Hepatocyte (in vitro differentiated cells): ENCODE measurements around the gene STK4. TPM values are rescaled to one million over a fixed set of nuclear protein-coding genes. Genes with fewer than 3 reads are reported as not detected.

Source experiments
- DNase-seq: peaks from one replicate; pipeline ENCODE4 v3.0.0-alpha.2; 2016; ENCODE audit warnings: low spot score
- H2AFZ ChIP-seq: fragments of 200-600 bp; sonication (generic); 2 replicates; pipeline ENCODE4 v1.6.0; 2016; ENCODE audit warnings: antibody characterized with exemption, mild to moderate bottlenecking
- H3K27ac ChIP-seq: fragments of 200-600 bp; sonication (generic); 2 replicates; pipeline ENCODE4 v1.5.1; 2016; ENCODE audit warnings: mild to moderate bottlenecking
- H3K27me3 ChIP-seq: fragments of 200-600 bp; sonication (generic); 2 replicates; pipeline ENCODE4 v1.6.1; 2016
- H3K36me3 ChIP-seq: fragments of 200-600 bp; sonication (generic); replicated peaks from 2 replicates; pipeline ENCODE4 v1.5.1; 2016; ENCODE audit warnings: low read depth; ENCODE audit not compliant: insufficient read depth
- H3K4me1 ChIP-seq: fragments of 200-600 bp; sonication (generic); 2 replicates; pipeline ENCODE4 v1.5.1; 2016; ENCODE audit warnings: mild to moderate bottlenecking, moderate library complexity; ENCODE audit not compliant: insufficient read depth
- H3K4me2 ChIP-seq: fragments of 200-600 bp; sonication (generic); 2 replicates; pipeline ENCODE4 v1.6.0; 2016
- H3K4me3 ChIP-seq: fragments of 200-600 bp; sonication (generic); 2 replicates; pipeline ENCODE4 v1.5.1; 2016; ENCODE audit warnings: mild to moderate bottlenecking
- H3K79me2 ChIP-seq: fragments of 200-600 bp; sonication (generic); 2 replicates; pipeline ENCODE4 v1.6.0; 2017; ENCODE audit warnings: mild to moderate bottlenecking
- H3K9me2 ChIP-seq: fragments of 200-600 bp; sonication (generic); replicated peaks from 2 replicates; pipeline ENCODE4 v1.6.0; 2017; ENCODE audit warnings: mild to moderate bottlenecking; ENCODE audit not compliant: insufficient read depth
- H3K9me3 ChIP-seq: fragments of 200-600 bp; sonication (generic); 2 replicates; pipeline ENCODE4 v1.5.1; 2016; ENCODE audit warnings: low read depth, mild to moderate bottlenecking
- H4K20me1 ChIP-seq: fragments of 200-600 bp; sonication (generic); 2 replicates; pipeline ENCODE4 v1.6.0; 2016; ENCODE audit warnings: mild to moderate bottlenecking; ENCODE audit not compliant: insufficient read depth, poor library complexity, severe bottlenecking
- CTCF ChIP-seq: fragments of 200-600 bp; sonication (generic); IDR thresholded peaks from 2 replicates; pipeline ENCODE4 v1.5.1; 2016; ENCODE audit warnings: antibody characterized with exemption, mild to moderate bottlenecking; ENCODE audit not compliant: poor library complexity
- EZH2 ChIP-seq: fragments of 200-600 bp; sonication (generic); IDR thresholded peaks from 2 replicates; pipeline ENCODE4 v1.6.1; 2016; ENCODE audit warnings: antibody characterized with exemption, mild to moderate bottlenecking, borderline replicate concordance
- EZH2phosphoT487 ChIP-seq: fragments of 200-600 bp; sonication (generic); IDR thresholded peaks from one replicate; pipeline ENCODE4 v1.6.1; 2018; ENCODE audit warnings: antibody characterized with exemption, mild to moderate bottlenecking, low read depth, moderate library complexity; ENCODE audit not compliant: unreplicated experiment, severe bottlenecking
- WGBS: methylation state at CpG from one replicate; pipeline ENCODE4 v1.1.6; 2016; ENCODE audit warnings: low lambda C conversion rate; ENCODE audit errors: missing lambda C conversion rate; 5-methylcytosine and 5-hydroxymethylcytosine counted together
- polyA plus RNA-seq: library from polyadenylated mRNA; unstranded; fragments of >200 nt; fragmentation: Nextera tagmentation; extraction: Ambion mirVana; gene quantifications from 2 replicates; pipeline ENCODE4 v1.2.1, GENCODE V29; 2016
- total RNA-seq: library from RNA; depleted of rRNA; stranded (reverse); fragments of >200 nt; gene quantifications from 2 replicates; pipeline ENCODE4 v1.2.3, GENCODE V29; 2014

The STK4 gene
- total and polyA plus RNA-seq, 2 experiments from 2014 or later: 11.4 to 16.5 TPM

DNA sequence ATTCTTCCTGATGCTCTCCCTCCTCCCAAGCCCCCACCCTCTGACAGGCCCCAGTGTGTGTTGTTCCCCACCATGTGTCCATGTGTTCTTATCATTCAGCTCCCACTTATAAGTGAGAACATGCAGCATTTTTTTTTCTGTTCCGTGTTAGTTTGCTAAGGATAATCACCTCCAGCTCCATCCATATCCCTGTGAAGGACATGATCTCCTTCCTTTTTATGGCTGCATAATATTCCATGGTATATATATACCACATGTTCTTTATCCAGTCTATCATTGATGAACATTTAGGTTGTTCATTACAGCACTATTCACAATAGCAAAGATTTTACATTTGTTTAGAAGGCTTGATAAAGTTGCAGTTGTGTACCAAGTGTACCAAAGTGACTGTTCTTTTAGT is 76.7 kb downstream of the STK4 start:
- no peaks in the 10 kb centered on the region for H4K20me1 ChIP-seq
- no peaks in the 10 kb centered on the region for H3K79me2 ChIP-seq
- peaks cover 7% of the 10 kb centered on the region for H3K4me1 ChIP-seq
- H3K27me3 ChIP-seq: no peaks in the 10 kb centered on the region
- H3K36me3 ChIP-seq: no peaks in the 10 kb centered on the region
- DNase-seq: no peak
- H3K4me3 ChIP-seq: no peak overlapping the region
- no peak for TF ChIP-seq EZH2phosphoT487
- TF ChIP-seq EZH2: no peak
- no peak for TF ChIP-seq CTCF
- 100% methylated on average over 1 of the region's 1 CpG for WGBS
- no peaks in the 10 kb centered on the region for H3K9me3 ChIP-seq
- H2AFZ ChIP-seq: no peak overlapping the region
- no peaks in the 10 kb centered on the region for H3K9me2 ChIP-seq
- no peak overlapping the region for H3K4me2 ChIP-seq
- no peak overlapping the region for H3K27ac ChIP-seq

DNA sequence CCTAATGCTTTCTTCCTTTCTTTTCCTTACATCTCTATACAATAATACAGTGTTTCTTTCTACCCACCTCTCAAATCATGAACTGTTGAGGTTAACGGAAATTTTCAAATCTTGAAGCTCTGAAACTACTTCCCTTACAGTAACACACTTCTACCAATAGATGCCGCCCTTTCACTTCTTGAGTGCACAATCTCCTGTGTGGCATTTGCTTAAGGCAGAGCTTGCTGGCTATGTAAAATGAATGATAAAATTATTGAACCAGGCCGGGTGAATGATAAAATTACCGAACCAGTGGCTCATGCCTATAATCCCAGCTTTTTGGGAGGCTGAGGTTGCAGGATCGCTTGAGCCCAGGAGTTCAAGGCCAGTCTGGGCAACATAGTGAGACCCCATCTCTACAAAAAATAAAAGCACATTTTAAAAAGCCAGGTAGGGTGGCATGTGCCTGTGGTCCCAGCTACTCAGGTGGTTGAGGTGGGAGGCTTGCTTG is 77.8 kb downstream of the STK4 start:
- TF ChIP-seq CTCF (peak; percentile 97), EZH2 (no peak), EZH2phosphoT487 (no peak)
- no peak overlapping the region for H2AFZ ChIP-seq
- no peak overlapping the region for H3K4me2 ChIP-seq

GRCh38 chr20:45044601-45045000 is 78.3 kb downstream of the STK4 start:
- Histone ChIP-seq H3K9me3 (no peaks in the 10 kb centered on the region), H3K9me2 (no peaks in the 10 kb centered on the region), H3K4me2 (no peak overlapping the region), H3K36me3 (no peaks in the 10 kb centered on the region), H2AFZ (no peak overlapping the region), H3K79me2 (no peaks in the 10 kb centered on the region), H3K27ac (no peak overlapping the region), H3K27me3 (no peaks in the 10 kb centered on the region), H4K20me1 (no peaks in the 10 kb centered on the region), H3K4me3 (no peak overlapping the region), H3K4me1 (peaks cover 7% of the 10 kb centered on the region)
- whole genome bisulfite sequencing: 93% methylated on average over 3 of the region's 3 CpGs
- no peak for DNase-seq
- TF ChIP-seq EZH2 (no peak), EZH2phosphoT487 (no peak), CTCF (no peak)

More for the DNA sequence above, 77.8 kb downstream of the STK4 start:
- peak; percentile 86 for DNase-seq
- no peak overlapping the region for H3K27ac ChIP-seq
- no peaks in the 10 kb centered on the region for H3K27me3 ChIP-seq
- H3K9me3 ChIP-seq: no peaks in the 10 kb centered on the region
- no peaks in the 10 kb centered on the region for H3K36me3 ChIP-seq
- H4K20me1 ChIP-seq: no peaks in the 10 kb centered on the region
- H3K4me3 ChIP-seq: no peak overlapping the region
- WGBS: 30% methylated on average over 5 of the region's 5 CpGs
- H3K9me2 ChIP-seq: no peaks in the 10 kb centered on the region
- no peaks in the 10 kb centered on the region for H3K79me2 ChIP-seq
- H3K4me1 ChIP-seq: peaks cover 7% of the 10 kb centered on the region

GRCh38 chr20:45047581-45048119 is 81.3 kb downstream of the STK4 start:
- TF ChIP-seq CTCF: no peak
- TF ChIP-seq EZH2: no peak
- TF ChIP-seq EZH2phosphoT487: no peak
- H3K4me1 ChIP-seq: no peaks in the 10 kb centered on the region
- no peak overlapping the region for H2AFZ ChIP-seq
- no peak for DNase-seq
- no peak overlapping the region for H3K27ac ChIP-seq
- H3K36me3 ChIP-seq: no peaks in the 10 kb centered on the region
- no peaks in the 10 kb centered on the region for H3K79me2 ChIP-seq
- no peaks in the 10 kb centered on the region for H3K9me2 ChIP-seq
- H4K20me1 ChIP-seq: no peaks in the 10 kb centered on the region
- H3K4me3 ChIP-seq: no peak overlapping the region
- H3K4me2 ChIP-seq: no peak overlapping the region
- 95% methylated on average over 2 of the region's 2 CpGs for WGBS
- no peaks in the 10 kb centered on the region for H3K27me3 ChIP-seq
- no peaks in the 10 kb centered on the region for H3K9me3 ChIP-seq
